Measurements from ENCODE around the gene CCDC154. TPM values are rescaled to one million over a fixed set of nuclear protein-coding genes. Genes with fewer than 3 reads are reported as not detected.
"Not testable (repeated sequence)": the region's sequence is repeated elsewhere in the genome, so short reads cannot be mapped to it uniquely, and the experiment has no call there.

Gene CCDC154
- total RNA-seq, 1 experiment from 2014 or later: 3.2 TPM

DNA sequence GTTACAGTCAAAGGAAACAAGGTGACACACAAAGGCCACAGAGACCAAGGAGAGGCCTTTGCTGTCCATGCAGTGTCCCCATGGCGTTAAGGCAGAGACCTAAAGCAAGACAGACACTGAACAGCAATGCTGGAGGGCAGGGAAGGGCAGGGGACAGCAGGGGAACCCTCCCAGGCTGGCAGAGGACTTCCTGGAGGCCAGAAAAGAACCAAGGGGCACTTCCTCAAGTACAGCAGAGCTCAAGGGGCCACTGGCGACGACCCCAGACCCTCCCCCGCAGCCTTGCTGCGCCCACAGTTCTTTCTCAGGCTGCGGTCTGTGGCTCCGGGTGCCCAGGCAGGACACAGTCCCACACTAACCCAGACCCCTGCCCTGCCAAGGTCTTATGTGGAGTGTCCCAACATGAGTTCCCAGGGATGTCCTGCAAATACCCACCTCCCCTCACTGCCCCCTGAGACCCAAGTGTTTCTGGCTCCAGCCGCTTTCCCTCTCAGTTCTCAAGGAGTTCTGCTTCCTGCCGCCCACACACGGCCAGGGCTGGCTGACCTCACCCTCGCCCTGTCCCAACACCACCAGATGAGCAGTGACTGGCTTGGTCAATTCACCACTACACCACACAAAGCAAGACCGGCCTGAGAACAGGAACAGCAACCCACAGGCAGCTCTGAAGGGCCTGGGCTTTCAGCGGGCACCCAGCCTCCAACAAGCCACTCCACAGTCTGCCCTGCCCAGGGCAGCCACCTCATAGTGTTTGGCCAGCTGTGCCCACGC, 26.3 kb upstream of the CCDC154 start:
- Mint-ChIP-seq H3K4me1 (ENCODE audit: low read depth, unreplicated experiment) (peaks cover 18% of the 10 kb centered on the region), H3K9me3 (ENCODE audit: low read depth, unreplicated experiment) (no peaks in the 10 kb centered on the region), H3K27me3 (ENCODE audit: unreplicated experiment) (no peaks in the 10 kb centered on the region), H3K27ac (ENCODE audit: unreplicated experiment) (no peak overlapping the region), H3K4me3 (ENCODE audit: low read depth, unreplicated experiment) (peak overlapping the region; percentile 38), H3K36me3 (ENCODE audit: insufficient read depth, unreplicated experiment) (peaks cover 28% of the 10 kb centered on the region)
- intact Hi-C loops (cut with micrococcal nuclease; ENCODE audit: unreplicated experiment): no loop called here
- DNase-seq: no peak
- CTCF ChIA-PET: no interaction called here
- BruUV-seq (replicated peaks): no TSS peak
- TF ChIP-seq, protein P1, sequence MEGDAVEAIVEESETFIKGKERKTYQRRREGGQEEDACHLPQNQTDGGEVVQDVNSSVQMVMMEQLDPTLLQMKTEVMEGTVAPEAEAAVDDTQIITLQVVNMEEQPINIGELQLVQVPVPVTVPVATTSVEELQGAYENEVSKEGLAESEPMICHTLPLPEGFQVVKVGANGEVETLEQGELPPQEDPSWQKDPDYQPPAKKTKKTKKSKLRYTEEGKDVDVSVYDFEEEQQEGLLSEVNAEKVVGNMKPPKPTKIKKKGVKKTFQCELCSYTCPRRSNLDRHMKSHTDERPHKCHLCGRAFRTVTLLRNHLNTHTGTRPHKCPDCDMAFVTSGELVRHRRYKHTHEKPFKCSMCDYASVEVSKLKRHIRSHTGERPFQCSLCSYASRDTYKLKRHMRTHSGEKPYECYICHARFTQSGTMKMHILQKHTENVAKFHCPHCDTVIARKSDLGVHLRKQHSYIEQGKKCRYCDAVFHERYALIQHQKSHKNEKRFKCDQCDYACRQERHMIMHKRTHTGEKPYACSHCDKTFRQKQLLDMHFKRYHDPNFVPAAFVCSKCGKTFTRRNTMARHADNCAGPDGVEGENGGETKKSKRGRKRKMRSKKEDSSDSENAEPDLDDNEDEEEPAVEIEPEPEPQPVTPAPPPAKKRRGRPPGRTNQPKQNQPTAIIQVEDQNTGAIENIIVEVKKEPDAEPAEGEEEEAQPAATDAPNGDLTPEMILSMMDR (IDR thresholded peaks at IDR 0.05; ENCODE audit: unreplicated experiment): no peak

DNA sequence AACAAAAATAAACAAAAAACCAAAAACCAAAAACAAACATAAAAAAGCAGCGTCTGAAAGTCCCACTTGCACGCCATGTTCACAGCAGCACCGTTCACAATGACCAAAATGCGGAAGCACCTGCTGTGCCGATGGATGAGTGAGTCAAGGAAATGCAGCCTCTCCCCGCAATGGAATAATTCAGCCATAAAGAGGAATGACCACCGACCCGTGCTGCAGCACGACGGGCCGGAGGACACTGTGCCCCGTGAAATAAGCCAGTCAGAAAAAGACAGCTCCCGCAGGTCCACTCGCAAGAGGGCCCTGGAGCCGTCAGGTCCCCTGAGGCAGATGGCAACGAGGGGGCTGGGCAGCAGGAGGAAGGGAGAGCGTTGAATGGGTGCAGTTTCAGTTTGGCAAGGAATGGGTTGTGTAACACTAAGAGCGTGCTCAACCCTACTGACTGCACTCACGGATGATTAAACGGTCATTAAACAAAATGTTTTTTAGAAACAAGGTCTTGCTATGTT, 25.4 kb upstream of the CCDC154 start:
- TF ChIP-seq, protein P1 (IDR thresholded peaks at IDR 0.05; ENCODE audit: unreplicated experiment): no peak
- H3K36me3 Mint-ChIP-seq (ENCODE audit: insufficient read depth, unreplicated experiment): peaks cover 19% of the 10 kb centered on the region
- peaks cover 18% of the 10 kb centered on the region for H3K4me1 Mint-ChIP-seq (ENCODE audit: low read depth, unreplicated experiment)
- no peak for DNase-seq
- no peak overlapping the region for H3K27ac Mint-ChIP-seq (ENCODE audit: unreplicated experiment)
- BruUV-seq (replicated peaks): no TSS peak
- CTCF ChIA-PET: no interaction called here
- intact Hi-C loops (cut with micrococcal nuclease; ENCODE audit: unreplicated experiment): no loop called here
- no peaks in the 10 kb centered on the region for H3K9me3 Mint-ChIP-seq (ENCODE audit: low read depth, unreplicated experiment)
- H3K27me3 Mint-ChIP-seq (ENCODE audit: unreplicated experiment): no peaks in the 10 kb centered on the region
- H3K4me3 Mint-ChIP-seq (ENCODE audit: low read depth, unreplicated experiment): no peak overlapping the region

DNA sequence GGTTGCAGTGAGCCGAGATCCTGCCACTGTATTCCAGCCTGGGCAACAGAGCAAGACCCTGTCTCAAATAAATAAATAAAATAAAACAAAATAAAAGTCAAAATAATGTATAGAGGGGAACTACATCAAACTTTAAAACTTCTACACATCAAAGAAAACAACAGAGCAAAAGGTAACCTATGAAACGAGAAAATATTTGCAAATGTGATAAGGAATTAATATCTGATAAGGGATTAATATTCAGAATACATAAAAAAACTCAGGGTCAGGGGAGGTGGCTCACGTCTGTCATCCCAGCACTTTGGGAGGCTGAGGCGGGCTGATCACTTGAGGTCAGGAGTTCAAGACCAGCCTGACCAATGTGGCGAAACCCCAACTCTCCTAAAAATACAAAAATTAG, 24.8 kb upstream of the CCDC154 start:
- BruUV-seq (replicated peaks); DNase-seq; H3K9me3 Mint-ChIP-seq (ENCODE audit: low read depth, unreplicated experiment); H3K27ac Mint-ChIP-seq (ENCODE audit: unreplicated experiment); H3K27me3 Mint-ChIP-seq (ENCODE audit: unreplicated experiment); H3K4me3 Mint-ChIP-seq (ENCODE audit: low read depth, unreplicated experiment); intact Hi-C loops (cut with micrococcal nuclease; ENCODE audit: unreplicated experiment); CTCF ChIA-PET: not testable (repeated sequence)
- Mint-ChIP-seq H3K36me3 (ENCODE audit: insufficient read depth, unreplicated experiment) (peaks cover 13% of the 10 kb centered on the region), H3K4me1 (ENCODE audit: low read depth, unreplicated experiment) (peaks cover 18% of the 10 kb centered on the region)

DNA sequence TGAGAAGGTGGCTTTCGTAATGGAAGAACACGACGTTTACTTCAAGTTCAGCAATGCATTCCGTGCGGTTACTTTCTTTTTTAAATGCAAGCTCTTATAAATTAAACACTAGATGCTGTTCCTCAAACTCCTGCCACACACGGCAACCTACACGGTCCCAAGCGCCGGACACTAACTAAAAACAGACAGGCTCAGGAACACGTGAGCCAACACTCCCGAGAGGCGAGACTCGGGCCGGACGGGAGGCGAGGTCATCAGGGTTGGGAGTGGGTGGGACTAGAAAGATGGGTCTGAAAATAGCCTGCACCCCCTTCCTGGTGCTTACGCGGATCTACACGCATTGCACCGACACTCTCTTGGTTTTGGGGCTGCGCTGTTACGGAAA, 24.1 kb upstream of the CCDC154 start:
- intact Hi-C loops (cut with micrococcal nuclease; ENCODE audit: unreplicated experiment): no loop called here
- Mint-ChIP-seq H3K27me3 (ENCODE audit: unreplicated experiment) (no peaks in the 10 kb centered on the region), H3K4me1 (ENCODE audit: low read depth, unreplicated experiment) (peaks cover 18% of the 10 kb centered on the region), H3K4me3 (ENCODE audit: low read depth, unreplicated experiment) (no peak overlapping the region), H3K27ac (ENCODE audit: unreplicated experiment) (no peak overlapping the region), H3K9me3 (ENCODE audit: low read depth, unreplicated experiment) (no peaks in the 10 kb centered on the region), H3K36me3 (ENCODE audit: insufficient read depth, unreplicated experiment) (peaks cover 8% of the 10 kb centered on the region)
- CTCF ChIA-PET: no interaction called here
- TF ChIP-seq, protein P1 (IDR thresholded peaks at IDR 0.05; ENCODE audit: unreplicated experiment): no peak
- DNase-seq: no peak
- no TSS peak for BruUV-seq (replicated peaks)

DNA sequence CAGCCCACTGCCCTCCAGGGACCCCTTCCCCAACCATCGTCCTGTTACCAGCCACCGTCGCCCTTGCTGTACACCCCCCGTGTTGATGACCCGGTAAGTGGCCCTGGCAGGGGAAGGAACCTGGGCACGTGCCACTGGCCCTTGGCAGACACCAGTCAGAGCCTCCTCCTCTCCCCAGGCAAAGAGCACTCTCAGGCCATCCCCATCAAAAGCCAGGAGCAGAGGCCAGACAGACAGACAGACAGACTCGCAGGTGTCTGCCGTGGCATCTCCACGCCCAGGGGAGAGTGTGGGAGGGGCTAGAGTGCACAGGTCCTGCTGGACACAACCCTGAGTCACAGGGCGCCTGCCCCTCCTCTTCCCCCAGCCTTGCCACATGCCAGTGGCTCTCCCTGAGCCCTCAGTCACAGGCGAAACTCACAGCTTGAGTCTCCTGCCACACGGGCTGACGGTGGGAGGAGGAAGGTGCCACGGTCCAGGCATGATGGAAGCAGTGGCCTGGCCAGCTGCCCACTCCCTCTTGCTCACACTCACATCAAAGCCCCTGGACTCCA, 22.7 kb upstream of the CCDC154 start:
- no peaks in the 10 kb centered on the region for H3K27me3 Mint-ChIP-seq (ENCODE audit: unreplicated experiment)
- intact Hi-C loops (cut with micrococcal nuclease; ENCODE audit: unreplicated experiment): no loop called here
- H3K4me1 Mint-ChIP-seq (ENCODE audit: low read depth, unreplicated experiment): peaks cover 18% of the 10 kb centered on the region
- DNase-seq: peak; percentile 19
- H3K4me3 Mint-ChIP-seq (ENCODE audit: low read depth, unreplicated experiment): no peak overlapping the region
- no TSS peak for BruUV-seq (replicated peaks)
- H3K36me3 Mint-ChIP-seq (ENCODE audit: insufficient read depth, unreplicated experiment): no peaks in the 10 kb centered on the region
- CTCF ChIA-PET: no interaction called here
- no peaks in the 10 kb centered on the region for H3K9me3 Mint-ChIP-seq (ENCODE audit: low read depth, unreplicated experiment)
- TF ChIP-seq, protein P1 (IDR thresholded peaks at IDR 0.05; ENCODE audit: unreplicated experiment): no peak
- H3K27ac Mint-ChIP-seq (ENCODE audit: unreplicated experiment): no peak overlapping the region

Measured in Calu3 (cell line).